Measurements from ENCODE around the gene SPAG7. TPM values are rescaled to one million over a fixed set of nuclear protein-coding genes. Genes with fewer than 3 reads are reported as not detected.

Gene SPAG7
- total and polyA plus RNA-seq, 7 donors: 42.6 to 84.5 (median 73.9) TPM

- H3K36me3 ChIP-seq: peaks cover 29 to 84% (median 41%) of the 10 kb centered on the region in 4 donors
- H3K9me3 ChIP-seq: no peaks in the 10 kb centered on the region
- H3K27me3 ChIP-seq: no peaks in the 10 kb centered on the region
- H3K27ac ChIP-seq: no peak overlapping the region
- TF ChIP-seq CTCF (IDR thresholded peaks at IDR 0.05) (no peak), EP300 (IDR thresholded peaks at IDR 0.05) (no peak), POLR2AphosphoS5 (IDR thresholded peaks at IDR 0.05) (no peak), POLR2A (IDR thresholded peaks at IDR 0.05) (no peak)
- no peak for DNase-seq
- intact Hi-C loops (cut with DNase I): loop anchor here (1.0 kb wide), 1 partner anchor 8 kb away; no protein-coding TSS in a partner anchor
- peaks cover 0 to 13% (median 8%) of the 10 kb centered on the region in 4 donors for H3K4me1 ChIP-seq
- H3K4me3 ChIP-seq: no peak overlapping the region
Measured at GRCh38 chr17:4978726-4979125, 11.1 kb upstream of the SPAG7 start.

- H3K4me1 ChIP-seq: peaks cover 0 to 26% (median 20%) of the 10 kb centered on the region in 4 donors
- peaks cover 39 to 77% (median 50%) of the 10 kb centered on the region in 4 donors for H3K36me3 ChIP-seq
- 91 to 93% methylated on average over 9 of the region's 9 CpGs for WGBS, 2 donors
- no peaks in the 10 kb centered on the region for H3K27me3 ChIP-seq
- H3K9me3 ChIP-seq: no peaks in the 10 kb centered on the region
- DNase-seq: peak; percentile 58
- TF ChIP-seq CTCF (IDR thresholded peaks at IDR 0.05): no peak
- TF ChIP-seq POLR2AphosphoS5 (IDR thresholded peaks at IDR 0.05): no peak
- no peak for TF ChIP-seq POLR2A (IDR thresholded peaks at IDR 0.05)
- no peak for TF ChIP-seq EP300 (IDR thresholded peaks at IDR 0.05)
- no peak overlapping the region for H3K4me3 ChIP-seq
- intact Hi-C loops (cut with DNase I): no loop called here
- peak overlapping the region in 1 of 4 donors; percentile 25 for H3K27ac ChIP-seq
Measured at GRCh38 chr17:4974115-4974670, 6.6 kb upstream of the SPAG7 start.

GRCh38 chr17:4973256-4974114 lies 5.9 kb upstream of the SPAG7 start:
- peak overlapping the region in 3 of 4 donors; percentile 45 to 97 (median 48) for H3K27ac ChIP-seq
- H3K36me3 ChIP-seq: peaks cover 32 to 70% (median 48%) of the 10 kb centered on the region in 4 donors
- no peaks in the 10 kb centered on the region for H3K27me3 ChIP-seq
- peak; percentile 68 for DNase-seq
- intact Hi-C loops (cut with DNase I): no loop called here
- H3K9me3 ChIP-seq: no peaks in the 10 kb centered on the region
- no peak overlapping the region for H3K4me3 ChIP-seq
- TF ChIP-seq EP300 (IDR thresholded peaks at IDR 0.05): no peak
- no peak for TF ChIP-seq POLR2AphosphoS5 (IDR thresholded peaks at IDR 0.05)
- TF ChIP-seq POLR2A (IDR thresholded peaks at IDR 0.05): no peak
- TF ChIP-seq CTCF (IDR thresholded peaks at IDR 0.05): no peak
- H3K4me1 ChIP-seq: peaks cover 0 to 33% (median 27%) of the 10 kb centered on the region in 4 donors
- 91 to 93% methylated on average over 10 of the region's 10 CpGs for WGBS, 2 donors

DNA sequence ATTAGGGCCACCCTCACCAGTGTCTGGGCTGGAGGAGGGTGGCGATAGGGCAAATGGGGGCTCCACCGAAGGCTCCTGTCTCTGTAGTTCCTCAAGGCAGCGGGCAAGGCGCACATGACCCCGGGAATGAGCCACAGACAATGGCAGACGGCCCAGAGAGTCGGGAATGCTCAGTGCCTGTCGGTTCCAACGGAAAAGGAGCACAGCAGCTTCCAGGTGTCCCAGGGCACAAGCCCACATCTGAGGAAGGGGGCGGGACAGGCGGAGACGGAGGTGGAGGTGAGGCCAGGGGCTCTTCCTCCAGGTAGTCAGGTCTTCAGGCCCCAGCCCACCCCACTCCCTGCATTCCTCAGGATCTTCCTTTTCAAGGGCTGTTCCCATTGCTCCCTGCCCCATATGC lies 5.1 kb upstream of the SPAG7 start:
- H3K4me3 ChIP-seq: no peak overlapping the region
- TF ChIP-seq POLR2AphosphoS5 (IDR thresholded peaks at IDR 0.05): no peak
- TF ChIP-seq POLR2A (IDR thresholded peaks at IDR 0.05): no peak
- TF ChIP-seq EP300 (IDR thresholded peaks at IDR 0.05): no peak
- TF ChIP-seq CTCF (IDR thresholded peaks at IDR 0.05): no peak
- intact Hi-C loops (cut with DNase I): no loop called here
- peak; percentile 61 for DNase-seq
- H3K27me3 ChIP-seq: no peaks in the 10 kb centered on the region
- peaks cover 0 to 35% (median 32%) of the 10 kb centered on the region in 4 donors for H3K4me1 ChIP-seq
- peaks cover 30 to 62% (median 42%) of the 10 kb centered on the region in 4 donors for H3K36me3 ChIP-seq
- no peaks in the 10 kb centered on the region for H3K9me3 ChIP-seq
- 88 to 92% methylated on average over 12 of the region's 12 CpGs for WGBS, 2 donors
- peak overlapping the region in 3 of 4 donors; percentile 45 to 97 (median 48) for H3K27ac ChIP-seq
